GM21737 (cell line): ENCODE results near the gene ZACN.
"Not testable (repeated sequence)": the region's sequence is repeated elsewhere in the genome, so short reads cannot be mapped to it uniquely, and the experiment has no call there.

Source experiments
- ATAC-seq: cut with Tn5 transposase; IDR thresholded peaks from one replicate; pipeline ENCODE4 v1.9.1; 2021; ENCODE audit warnings: mild to moderate bottlenecking, moderate library complexity; ENCODE audit not compliant: unreplicated experiment

Gene ZACN

DNA sequence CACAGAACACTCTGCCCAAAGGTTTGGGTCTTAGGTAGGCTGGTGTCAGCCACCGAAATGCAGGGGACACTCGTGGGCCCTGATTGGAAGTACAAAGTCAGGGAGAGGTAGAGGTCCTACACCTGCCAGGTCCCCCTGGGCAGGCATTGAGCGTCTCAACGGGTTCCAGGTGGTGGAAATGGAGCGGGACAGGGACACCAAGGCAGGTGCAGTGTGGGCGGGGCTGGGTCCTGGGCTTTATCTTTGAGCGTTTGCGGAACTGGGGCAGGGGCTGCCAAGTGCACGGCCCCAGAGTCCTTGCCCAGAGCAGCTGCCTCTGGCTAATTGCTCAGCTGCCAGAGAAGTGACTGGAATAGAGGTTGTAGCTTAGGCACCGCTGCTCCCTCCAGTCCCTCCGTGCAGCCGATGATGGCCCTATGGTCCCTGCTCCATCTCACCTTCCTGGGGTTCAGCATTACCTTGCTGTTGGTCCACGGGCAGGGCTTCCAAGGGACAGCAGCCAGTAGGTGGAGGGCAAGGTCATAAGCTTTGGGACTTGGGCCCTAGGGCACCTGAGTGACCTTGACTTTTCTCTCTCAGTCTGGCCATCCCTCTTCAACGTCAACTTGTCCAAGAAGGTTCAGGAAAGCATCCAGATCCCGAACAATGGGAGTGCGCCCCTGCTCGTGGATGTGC, at the start of gene ZACN:
ZACN (plus strand) TSS at position 323 of the 675 bp plus-strand sequence; CDS start at position 406, 83 bp downstream.
- ATAC-seq, result no peak

DNA sequence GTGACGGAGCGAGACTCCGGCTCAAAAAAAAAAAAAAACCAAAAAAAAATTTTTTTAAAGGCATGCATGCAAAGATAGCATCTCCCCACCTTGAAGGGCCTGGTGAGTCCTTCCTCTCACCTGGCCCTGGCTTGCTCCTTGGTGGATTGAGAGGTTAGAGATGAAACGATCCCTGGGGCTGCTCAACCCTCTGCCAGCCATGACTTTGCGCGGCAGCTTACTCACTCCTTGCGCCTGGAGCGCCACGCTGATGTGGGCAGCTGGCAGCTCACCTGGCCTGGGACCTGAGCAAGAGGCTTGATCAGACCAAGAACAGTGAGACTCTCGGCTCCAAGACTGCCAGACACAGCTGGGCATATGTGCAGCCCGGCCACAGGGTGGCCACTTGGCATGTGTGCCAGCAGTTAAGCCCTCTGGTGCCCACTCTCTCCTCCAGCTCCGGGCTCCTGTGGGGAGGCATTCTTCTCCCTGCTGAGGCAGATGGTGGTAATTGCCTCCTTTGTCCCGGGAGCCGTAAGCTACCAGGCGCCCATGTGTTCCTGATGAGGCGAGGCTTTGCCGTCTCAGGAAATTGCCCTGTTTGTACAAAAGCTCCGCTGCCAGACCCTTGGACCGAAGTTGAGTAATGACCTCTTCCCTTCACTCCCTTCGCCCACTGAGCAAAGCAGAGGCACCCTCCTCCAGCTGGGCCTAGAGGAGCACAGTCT, 46.8 kb upstream of the ZACN start:
- no peak for ATAC-seq

DNA sequence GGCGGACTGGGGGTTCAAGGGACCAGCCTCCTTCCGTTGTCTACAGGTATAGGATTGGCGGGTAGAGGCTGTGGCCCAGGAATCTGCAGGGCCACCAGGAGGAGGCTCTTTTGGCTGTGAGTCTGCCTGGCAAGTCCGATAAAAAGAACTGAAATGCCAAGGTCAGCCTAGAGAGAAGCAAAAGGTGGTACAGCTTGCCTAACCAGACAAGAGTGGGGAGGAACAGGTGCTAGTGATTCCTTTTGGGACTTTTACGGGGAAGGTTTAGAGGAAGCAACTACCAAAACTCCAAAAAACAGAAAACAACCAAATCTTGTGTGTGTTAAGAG, 46.2 kb upstream of the ZACN start:
- ATAC-seq, result no peak

DNA sequence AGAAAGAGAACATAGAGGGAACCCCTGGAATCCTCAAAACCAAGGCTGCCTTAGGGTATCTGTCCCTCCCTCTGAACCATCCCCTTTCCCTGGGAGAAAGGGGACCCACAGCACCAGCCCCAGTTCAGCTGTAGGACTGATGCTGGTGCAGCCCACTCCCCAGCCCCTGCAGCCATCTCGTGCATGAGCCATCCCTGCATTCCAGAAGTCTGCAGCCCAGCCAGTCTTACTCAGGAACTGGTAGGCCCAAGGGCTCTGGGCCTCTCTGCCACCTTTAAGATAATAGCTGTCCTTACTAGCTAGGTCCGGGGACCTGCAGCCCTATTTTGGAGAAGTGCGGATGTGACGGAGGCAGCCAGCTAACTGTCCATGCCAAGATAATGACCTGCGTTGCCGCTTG, 45.8 kb upstream of the ZACN start:
- ATAC-seq, result no peak

DNA sequence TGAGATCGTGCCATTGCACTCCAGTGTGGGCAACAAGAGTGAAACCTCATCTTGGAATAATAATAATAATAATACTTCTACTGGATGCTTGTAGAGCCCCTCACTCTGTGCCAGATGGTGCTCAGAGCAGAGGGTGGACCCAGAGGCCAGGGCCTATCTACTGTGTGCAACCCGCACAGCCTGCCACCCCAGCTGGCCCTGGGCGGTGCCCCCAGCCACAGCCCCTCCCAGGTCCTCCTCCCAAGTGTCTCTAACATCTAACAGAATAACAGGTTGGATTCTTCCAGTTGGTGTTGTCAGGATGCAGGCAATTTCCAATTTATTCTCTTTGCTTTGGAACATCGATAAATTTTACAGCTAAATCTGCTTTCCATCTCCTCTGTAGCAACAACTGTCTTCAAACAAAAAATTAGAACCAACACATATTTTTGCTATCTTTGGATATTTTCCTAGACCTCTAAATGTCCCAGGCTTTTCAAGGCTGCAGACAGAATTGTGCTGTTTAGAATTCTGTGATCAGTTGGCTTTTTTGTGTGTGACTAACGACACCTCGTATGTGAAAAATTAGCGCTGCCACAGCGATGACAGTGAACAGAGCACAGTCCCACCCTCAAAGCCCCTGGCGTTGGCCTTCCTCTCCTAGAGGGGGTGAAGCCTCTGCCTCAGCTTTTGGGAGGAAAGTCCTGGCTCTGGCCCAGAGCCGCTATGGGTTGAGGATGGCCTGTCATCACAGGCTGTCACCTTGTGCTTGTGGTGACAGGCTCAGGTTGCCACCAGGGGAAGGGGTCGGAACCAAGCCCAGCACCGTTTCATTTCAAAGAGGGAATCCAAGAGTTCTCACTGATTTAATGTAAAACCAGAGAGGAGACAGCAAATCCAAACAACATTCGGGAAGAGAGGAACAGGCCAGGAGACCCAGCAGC, 44.3 kb upstream of the ZACN start:
- ATAC-seq, result no peak

DNA sequence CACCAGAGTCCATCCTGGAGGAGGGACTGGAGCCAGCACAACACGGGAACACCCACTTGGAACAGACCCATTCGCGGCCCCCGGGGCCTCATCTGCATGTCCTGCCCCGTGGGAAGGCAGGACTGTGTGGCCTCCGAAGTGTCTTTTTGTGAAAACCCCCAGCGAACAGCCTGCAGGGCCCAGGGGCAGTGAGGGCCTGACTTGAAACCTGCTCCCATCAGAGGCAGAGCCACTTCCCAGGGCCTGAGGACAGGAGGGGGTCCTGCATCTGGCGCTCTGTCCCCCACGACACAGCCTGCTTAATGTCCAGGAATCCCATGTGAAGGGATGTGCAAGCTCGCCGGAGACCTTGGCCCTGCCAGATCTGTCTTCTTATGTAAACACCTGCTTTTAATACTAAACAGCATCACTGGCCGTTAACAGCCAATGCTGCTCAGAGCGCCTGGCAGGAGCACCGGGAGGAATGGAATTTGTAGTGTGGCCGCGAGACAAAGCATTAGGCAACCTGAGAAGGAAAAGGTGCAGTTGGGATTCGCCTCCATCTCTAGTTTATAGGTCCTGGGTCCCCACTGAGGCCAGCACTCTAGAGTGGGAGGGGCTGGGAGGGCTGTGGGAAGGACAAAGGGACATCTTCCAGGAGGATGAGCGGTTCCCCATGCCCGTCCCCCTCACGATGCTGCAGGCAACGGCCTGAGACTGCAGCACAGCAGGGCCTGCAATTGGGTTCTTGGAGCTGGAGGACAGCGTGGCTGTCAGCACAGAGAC, 42.3 kb upstream of the ZACN start:
- ATAC-seq, result no peak

DNA sequence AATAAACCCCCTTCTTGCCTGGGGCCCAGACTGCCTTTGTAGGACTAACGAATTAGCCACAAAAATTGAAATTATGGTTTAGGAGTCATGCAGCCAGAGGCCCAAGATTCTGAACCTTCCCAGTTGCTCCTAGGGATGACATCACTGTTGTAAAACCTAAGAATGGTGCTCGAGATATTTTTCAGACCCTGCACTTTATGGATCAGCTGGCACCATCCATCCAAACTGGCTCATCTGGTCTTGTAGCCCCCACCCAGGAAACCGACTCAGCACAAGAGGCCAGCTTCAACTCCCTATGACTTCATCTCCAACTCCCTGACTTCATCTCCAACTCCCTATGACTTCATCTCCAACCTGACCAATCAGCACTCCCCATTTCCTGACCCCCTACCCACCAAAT, 40.9 kb upstream of the ZACN start:
- no peak for ATAC-seq

DNA sequence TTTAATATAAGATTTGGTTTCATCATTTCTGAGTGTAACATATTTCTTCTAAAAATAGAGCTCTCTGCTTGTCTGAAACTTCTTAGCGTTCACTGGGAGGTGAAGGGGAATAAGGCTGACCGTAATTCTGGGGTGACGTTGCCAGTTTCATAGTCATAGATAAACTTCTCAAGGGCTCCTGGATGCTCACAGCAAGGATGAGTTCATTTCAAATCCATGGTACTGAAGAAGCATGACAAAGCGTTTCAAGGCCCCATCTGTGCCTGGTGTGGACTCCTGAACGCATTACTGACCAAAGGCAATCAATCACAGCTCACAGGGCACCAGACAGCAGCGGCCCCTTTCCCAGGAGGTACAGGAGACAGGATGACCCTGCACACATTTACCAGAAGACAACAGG, 39.9 kb upstream of the ZACN start:
- no peak for ATAC-seq

DNA sequence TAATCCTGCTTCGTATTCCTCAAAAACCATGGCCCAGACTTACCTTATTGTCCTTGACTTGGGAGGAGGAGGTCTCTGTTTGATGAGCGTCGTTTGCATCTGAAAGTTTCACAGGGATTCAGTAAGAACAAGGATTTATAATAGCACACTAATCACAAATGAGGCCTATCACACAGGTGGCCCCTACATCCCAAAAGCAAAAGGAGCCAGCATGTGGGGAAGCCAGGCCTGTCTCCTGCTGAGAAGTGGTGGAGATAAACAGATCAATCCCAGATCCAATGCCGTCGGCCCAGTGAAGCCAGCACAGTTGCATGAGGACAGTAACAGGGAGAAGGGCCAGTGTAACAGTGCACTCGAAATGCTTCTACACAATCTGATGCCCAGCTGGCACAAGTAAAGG, 38.6 kb upstream of the ZACN start:
- ATAC-seq, result no peak

DNA sequence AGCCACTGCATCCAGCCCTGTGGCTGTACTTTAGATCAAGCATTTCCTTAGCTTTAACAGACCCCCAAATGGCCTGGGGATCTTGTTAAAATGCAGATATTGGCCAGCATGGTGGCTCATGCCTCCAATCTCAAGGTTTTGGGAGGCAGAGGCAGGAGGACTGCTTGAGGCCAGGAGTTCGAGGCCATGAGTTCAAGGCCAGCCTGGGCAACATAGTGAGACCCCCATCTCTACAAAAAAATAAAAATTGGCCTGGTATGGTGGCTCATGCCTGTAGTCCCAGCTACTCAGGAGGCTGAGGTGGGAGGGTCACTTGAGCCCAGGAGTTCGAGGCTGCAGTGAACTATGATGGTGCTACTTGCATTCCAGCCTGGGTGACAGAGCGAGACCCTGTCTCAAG, 36.1 kb upstream of the ZACN start:
- not testable (repeated sequence) for ATAC-seq

DNA sequence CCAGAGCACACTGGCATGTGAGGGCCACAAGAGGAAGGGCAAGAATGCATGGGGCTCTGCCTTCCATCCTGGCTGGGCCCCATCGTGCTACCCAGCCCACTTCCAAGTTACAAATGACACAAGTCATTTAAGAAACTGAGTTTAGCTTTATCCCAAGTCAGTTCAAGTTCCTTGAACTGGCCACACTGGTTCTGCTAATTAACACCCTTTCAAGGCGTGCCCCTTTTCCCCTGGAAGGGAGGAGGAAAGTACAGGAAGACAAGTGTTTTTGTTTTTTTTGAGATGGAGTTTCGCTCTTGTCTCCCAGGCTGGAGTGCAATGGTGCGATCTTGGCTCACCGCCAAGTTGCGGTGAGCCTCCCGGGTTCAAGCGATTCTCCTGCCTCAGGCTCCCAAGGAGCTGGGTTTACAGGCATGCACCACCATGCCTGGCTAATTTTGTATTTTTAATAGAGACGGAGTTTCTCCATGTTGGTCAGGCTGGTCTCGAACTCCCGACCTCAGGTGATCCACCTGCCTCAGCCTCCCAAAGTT, 34.4 kb upstream of the ZACN start:
- not testable (repeated sequence) for ATAC-seq

DNA sequence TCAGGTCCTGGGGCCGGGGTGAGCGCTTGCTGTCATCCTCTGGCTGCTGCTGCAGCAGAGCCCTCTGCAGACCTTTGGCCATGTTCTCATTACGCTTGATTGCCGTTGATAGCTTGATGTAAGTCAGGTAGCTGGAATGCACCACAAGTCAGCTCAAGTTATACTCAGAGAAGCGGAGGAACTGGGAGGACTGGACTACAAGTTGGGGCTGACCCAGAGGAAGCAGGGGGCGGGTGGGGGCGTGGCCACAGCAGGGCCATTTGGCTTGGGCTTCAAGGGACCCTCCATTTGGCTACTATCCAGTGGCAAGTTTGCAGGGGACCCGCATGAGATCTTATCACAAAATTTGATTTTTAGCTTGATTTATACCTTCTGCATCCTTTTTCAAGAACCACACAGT, 32.9 kb upstream of the ZACN start:
- no peak for ATAC-seq

DNA sequence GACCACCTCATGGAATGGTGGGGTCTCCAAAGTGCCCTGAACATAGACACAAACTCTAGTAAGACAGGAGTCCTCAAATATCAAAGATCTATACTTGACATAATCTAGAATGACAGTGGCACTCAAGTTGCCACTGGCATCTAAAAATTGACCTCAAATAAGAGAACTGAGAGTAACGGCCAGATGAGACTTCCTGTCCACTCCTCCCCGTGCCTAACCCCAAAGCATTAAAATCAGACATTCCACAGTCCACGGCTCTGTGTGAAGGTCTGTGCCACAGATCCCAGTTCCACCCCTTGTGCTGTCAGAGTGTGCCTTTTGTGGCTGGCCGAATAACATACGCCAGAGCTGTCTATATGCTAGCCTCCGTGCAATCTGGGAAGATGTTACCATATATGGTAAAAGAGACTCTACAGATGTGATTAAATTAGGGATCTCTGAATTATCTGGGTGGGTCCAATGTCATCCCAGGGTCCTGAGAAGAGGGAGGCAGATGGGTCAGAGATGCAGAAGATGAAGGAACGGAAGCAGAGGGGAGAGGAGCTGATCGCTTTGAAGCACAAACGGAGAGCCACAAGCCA, 30.9 kb upstream of the ZACN start:
- ATAC-seq, result no peak

DNA sequence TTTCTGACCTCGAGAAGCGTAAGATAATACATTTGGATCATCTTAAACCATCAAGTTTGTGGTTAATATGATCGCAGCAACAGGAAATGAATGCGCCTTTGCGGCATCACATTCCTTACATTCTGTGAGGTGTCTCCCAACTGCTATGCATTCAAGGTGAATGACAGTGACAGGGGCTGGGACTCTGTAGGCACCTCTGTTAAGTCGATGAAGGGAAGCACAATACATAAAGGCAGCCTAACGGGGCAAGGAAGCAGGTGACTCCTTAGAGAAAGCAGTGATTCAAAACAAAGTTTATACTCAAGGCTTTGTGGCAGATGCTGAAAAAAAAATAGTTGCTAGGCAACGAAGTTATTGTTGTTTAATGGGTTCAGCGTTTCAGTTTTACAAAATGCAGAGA, 30.3 kb upstream of the ZACN start:
- ATAC-seq, result no peak

DNA sequence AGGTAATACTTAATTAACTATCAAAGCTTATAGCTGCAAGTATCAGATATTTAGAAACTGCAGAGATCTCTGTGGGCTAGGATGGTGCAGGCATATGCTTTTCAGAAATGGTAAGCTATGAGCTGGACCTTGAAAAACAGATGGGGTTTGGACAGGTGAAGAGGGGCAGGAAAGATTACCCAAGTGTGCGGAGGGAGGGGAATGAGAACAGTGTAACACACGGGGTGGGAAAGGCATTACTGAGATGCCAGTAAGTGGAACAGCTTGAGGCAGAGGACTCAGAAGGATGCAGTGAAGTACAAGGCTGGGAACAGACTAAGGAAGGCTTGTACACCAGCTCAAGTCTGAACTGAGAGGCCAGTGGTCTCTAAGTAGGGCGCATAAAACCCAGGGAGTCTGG, 29.7 kb upstream of the ZACN start:
- ATAC-seq, result no peak

DNA sequence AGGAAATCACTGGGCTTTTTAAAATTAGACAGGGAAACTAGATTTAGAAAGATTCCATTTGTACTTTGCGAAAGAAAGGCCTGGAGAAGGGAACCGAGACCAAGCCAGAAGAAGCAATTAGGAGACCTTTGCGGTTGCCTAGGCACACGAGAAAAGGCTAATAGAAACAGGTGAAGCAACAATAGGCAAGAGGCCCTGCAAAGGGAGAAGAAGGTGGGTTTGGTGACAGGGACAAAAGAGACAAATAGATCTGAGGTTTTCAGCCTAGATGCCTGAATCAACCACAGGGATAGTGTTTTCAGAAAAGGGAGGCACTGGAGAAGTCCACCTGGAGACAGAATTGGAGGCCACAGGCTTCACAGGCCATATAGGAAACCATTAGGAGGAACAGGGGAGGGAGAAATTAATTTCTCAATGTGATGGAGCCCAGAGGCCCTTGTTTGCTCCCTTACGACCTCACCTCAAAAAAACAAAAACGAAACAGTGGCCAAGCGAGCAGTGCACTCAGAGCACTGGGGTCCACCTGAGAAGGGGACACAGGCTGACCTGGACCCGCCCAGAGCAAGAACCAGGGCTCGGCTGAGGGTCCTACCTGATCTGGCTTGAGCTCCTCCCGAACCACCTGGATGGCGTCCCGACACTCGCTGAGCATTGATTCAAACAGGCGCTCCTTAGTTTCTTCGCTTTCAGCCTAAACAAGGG, 29.0 kb upstream of the ZACN start:
- ATAC-seq, result no peak

DNA sequence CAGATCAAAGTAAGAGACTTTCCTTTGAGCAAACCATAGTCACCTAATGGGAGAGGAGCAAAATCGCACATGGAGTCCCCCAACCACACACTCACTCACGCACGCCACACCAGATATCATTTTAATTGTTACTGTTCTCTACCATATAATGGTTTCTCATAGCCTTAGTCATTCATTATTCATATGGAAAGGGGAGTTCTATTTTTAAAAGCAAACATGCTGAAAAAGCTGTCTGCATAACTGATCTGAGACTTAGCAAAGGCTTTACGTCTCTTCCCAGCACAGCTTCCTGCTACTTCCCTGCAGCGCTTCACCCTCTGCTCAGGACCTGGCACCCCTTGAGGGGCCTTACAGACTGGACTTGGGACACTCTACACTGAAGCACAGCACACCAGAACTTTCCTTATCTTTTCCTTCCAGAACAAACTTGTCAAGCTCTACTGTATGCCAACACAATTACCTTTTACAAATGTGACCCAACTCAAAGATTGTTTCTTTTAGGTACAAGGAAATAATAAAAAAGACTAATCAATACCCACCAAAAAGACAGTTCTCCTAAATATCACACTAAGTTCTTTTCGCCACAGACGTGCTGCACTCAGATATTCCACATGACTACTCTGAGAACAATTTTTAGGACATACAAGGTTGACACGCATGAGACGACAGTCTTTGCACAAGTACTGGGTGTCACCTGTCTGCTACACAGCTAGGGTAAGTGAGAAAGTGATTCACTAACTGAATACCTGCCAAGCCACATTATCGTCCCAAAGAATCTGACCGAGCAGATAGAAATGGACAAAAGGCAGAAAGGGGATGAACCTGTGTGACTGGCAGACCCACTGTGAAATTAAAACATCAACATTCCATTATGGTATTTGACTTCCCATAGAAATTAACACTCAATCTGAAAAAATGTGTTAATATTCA, 28.2 kb upstream of the ZACN start:
- ATAC-seq, result no peak

DNA sequence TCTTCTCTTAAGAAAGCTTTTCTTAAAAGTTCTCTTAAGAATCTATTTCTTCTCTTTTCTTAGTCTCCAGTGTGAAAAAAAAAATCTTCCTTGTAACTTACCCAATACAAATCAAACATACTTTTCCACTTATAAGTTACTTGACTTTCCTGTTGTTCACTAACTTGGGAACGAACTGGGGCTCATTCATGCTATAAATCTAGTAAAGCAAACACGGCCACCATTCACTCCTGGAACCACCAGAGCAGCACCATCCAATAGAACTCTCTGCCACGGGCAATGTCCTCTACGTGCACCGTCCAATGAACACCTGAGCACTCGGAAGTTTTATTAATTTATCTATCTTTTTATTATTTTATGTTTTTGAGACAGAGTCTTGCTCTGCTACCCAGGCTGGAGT, 27.4 kb upstream of the ZACN start:
- ATAC-seq, result no peak
